SK-N-SH treated with all-trans-retinoic acid at 6 μM for 48 hours (cell line): ENCODE measurements around the gene SERGEF.

Source experiments
- ATAC-seq: fragments of 200-7000 bp; cut with Tn5 transposase; 3 replicates; pipeline ENCODE4 v1.9.1; 2020; ENCODE audit warnings: mild to moderate bottlenecking, moderate library complexity
- BACH2 ChIP-seq: fragments of 250-450 bp; sonication (Bioruptor Pico); IDR thresholded peaks from 2 replicates; pipeline ENCODE4 v1.9.0; 2021; ENCODE audit warnings: mild to moderate bottlenecking, borderline replicate concordance
- CREB5 ChIP-seq: fragments of 250-450 bp; sonication (Bioruptor Pico); IDR thresholded peaks from 2 replicates; pipeline ENCODE4 v1.5.1; 2020; ENCODE audit warnings: low read depth, mild to moderate bottlenecking, moderate library complexity
- CSDC2 ChIP-seq: fragments of 250-450 bp; sonication (Bioruptor Pico); IDR thresholded peaks from 2 replicates; pipeline ENCODE4 v1.5.0; 2020; ENCODE audit warnings: mild to moderate bottlenecking, moderate library complexity
- ESRRG ChIP-seq: fragments of 250-450 bp; sonication (Bioruptor Pico); IDR thresholded peaks from 2 replicates; pipeline ENCODE4 v1.6.1; 2021; ENCODE audit warnings: mild to moderate bottlenecking
- GLIS3 ChIP-seq: fragments of 250-450 bp; sonication (Bioruptor Pico); IDR thresholded peaks from 2 replicates; pipeline ENCODE4 v1.5.0; 2020; ENCODE audit warnings: mild to moderate bottlenecking, moderate library complexity
- ISL1 ChIP-seq: fragments of 250-450 bp; sonication (Bioruptor Pico); IDR thresholded peaks from 2 replicates; pipeline ENCODE4 v2.1.2; 2022; ENCODE audit warnings: mild to moderate bottlenecking, moderate library complexity
- OSR1 ChIP-seq: fragments of 250-450 bp; sonication (Bioruptor Pico); IDR thresholded peaks from 2 replicates; pipeline ENCODE4 v1.8.0; 2022; ENCODE audit warnings: moderate library complexity, mild to moderate bottlenecking, inconsistent platforms
- POU6F1 ChIP-seq: fragments of 250-450 bp; sonication (Bioruptor Pico); IDR thresholded peaks from 2 replicates; pipeline ENCODE4 v1.8.0; 2021; ENCODE audit warnings: low read depth, mild to moderate bottlenecking, moderate library complexity, borderline replicate concordance
- PPARA ChIP-seq: fragments of 250-450 bp; sonication (Bioruptor Pico); IDR thresholded peaks from 2 replicates; pipeline ENCODE4 v1.5.0; 2020; ENCODE audit warnings: mild to moderate bottlenecking, borderline replicate concordance
- RARB ChIP-seq: fragments of 250-450 bp; sonication (Bioruptor Pico); IDR thresholded peaks from 2 replicates; pipeline ENCODE4 v1.8.0; 2021; ENCODE audit warnings: mild to moderate bottlenecking, moderate library complexity
- SNAI2 ChIP-seq: fragments of 250-450 bp; sonication (Bioruptor Pico); IDR thresholded peaks from 2 replicates; pipeline ENCODE4 v1.5.0; 2020; ENCODE audit warnings: mild to moderate bottlenecking, moderate library complexity
- TCF4 ChIP-seq: fragments of 250-450 bp; sonication (Bioruptor Pico); IDR thresholded peaks from 2 replicates; pipeline ENCODE4 v1.8.0; 2021; ENCODE audit warnings: mild to moderate bottlenecking, moderate library complexity, borderline replicate concordance
- TOX ChIP-seq: fragments of 250-450 bp; sonication (Bioruptor Pico); IDR thresholded peaks from 2 replicates; pipeline ENCODE4 v1.8.0; 2021; ENCODE audit warnings: mild to moderate bottlenecking, moderate library complexity, borderline replicate concordance
- ZC3H10 ChIP-seq: fragments of 250-450 bp; sonication (Bioruptor Pico); IDR thresholded peaks from 2 replicates; pipeline ENCODE4 v1.5.1; 2021; ENCODE audit warnings: mild to moderate bottlenecking, moderate library complexity
- ZFP3 ChIP-seq: fragments of 250-450 bp; sonication (Bioruptor Pico); IDR thresholded peaks from 2 replicates; pipeline ENCODE4 v1.5.0; 2020; ENCODE audit warnings: mild to moderate bottlenecking, moderate library complexity
- ZFP30 ChIP-seq: fragments of 450-650 bp; formaldehyde crosslinking; IDR thresholded peaks from 2 replicates; pipeline ENCODE4 v1.5.0; 2022; ENCODE audit warnings: mild to moderate bottlenecking, moderate library complexity
- ZNF565 ChIP-seq: fragments of 450-650 bp; formaldehyde crosslinking; conservative IDR thresholded peaks from 2 replicates; pipeline ENCODE4 v1.5.0; 2020; ENCODE audit warnings: low read depth, mild to moderate bottlenecking, moderate library complexity
- ZNF70 ChIP-seq: fragments of 450-650 bp; formaldehyde crosslinking; IDR thresholded peaks from 2 replicates; pipeline ENCODE4 v1.5.0; 2020; ENCODE audit warnings: mild to moderate bottlenecking, moderate library complexity
- ZNF8 ChIP-seq: fragments of 450-650 bp; formaldehyde crosslinking; IDR thresholded peaks from 2 replicates; pipeline ENCODE4 v1.5.0; 2020; ENCODE audit warnings: mild to moderate bottlenecking, moderate library complexity
- TF ChIP-seq, protein P1 (sequence below): fragments of 250-450 bp; sonication (Bioruptor Pico); IDR thresholded peaks from 2 replicates; pipeline ENCODE4 v1.5.0; 2020; ENCODE audit warnings: mild to moderate bottlenecking, moderate library complexity
- TF ChIP-seq, protein P2 (sequence below): fragments of 250-450 bp; sonication (Bioruptor Pico); IDR thresholded peaks from 2 replicates; pipeline ENCODE4 v1.8.0; 2020; ENCODE audit warnings: mild to moderate bottlenecking, moderate library complexity, borderline replicate concordance
- TF ChIP-seq, protein P3 (sequence below): fragments of 250-450 bp; sonication (Bioruptor Pico); IDR thresholded peaks from 2 replicates; pipeline ENCODE4 v1.5.1; 2021; ENCODE audit warnings: mild to moderate bottlenecking, moderate library complexity

SERGEF gene

DNA sequence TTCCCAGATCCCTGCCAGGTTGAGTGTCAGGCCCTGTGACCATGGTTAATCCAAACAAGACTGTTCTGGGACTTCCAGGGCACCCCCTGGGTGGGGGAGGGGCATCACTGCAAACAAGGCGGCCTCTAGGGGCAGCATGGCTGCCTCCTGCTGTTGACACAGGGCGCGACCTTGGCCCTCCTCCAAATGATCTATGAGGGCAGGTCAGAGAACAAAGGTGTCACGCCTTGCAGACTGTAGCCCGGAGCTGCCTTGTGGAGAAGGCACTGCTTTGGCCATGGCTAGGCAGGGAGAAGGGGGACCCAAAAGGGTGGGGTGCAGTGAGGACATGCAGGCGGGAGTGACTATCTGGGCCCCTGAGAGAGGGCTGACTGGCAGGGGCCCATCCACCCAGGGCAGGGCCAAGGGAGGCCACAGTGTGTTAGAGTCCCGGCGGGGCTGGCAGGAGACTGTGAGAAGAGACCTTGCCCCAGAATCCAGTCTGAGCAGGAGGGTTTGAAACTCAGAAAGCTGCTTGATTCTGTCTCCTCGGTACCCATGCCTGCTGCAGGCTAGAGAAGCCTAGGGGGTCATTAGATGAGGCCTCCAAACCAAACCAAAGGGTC lies 242.7 kb downstream of the SERGEF start:
- no peak for ATAC-seq
- TF ChIP-seq ISL1 (CRISPR knock-in tag) (no peak), TCF4 (no peak), ZNF8 (CRISPR knock-in tag) (no peak), TOX (no peak), ZNF70 (CRISPR knock-in tag) (no peak), ESRRG (CRISPR knock-in tag) (no peak), ZFP30 (CRISPR knock-in tag) (no peak), CSDC2 (CRISPR knock-in tag) (no peak), RARB (CRISPR knock-in tag) (no peak), ZC3H10 (no peak), OSR1 (no peak), PPARA (CRISPR knock-in tag) (no peak), ZFP3 (CRISPR knock-in tag) (no peak), ZNF565 (CRISPR knock-in tag) (no peak)
- TF ChIP-seq, protein P1, sequence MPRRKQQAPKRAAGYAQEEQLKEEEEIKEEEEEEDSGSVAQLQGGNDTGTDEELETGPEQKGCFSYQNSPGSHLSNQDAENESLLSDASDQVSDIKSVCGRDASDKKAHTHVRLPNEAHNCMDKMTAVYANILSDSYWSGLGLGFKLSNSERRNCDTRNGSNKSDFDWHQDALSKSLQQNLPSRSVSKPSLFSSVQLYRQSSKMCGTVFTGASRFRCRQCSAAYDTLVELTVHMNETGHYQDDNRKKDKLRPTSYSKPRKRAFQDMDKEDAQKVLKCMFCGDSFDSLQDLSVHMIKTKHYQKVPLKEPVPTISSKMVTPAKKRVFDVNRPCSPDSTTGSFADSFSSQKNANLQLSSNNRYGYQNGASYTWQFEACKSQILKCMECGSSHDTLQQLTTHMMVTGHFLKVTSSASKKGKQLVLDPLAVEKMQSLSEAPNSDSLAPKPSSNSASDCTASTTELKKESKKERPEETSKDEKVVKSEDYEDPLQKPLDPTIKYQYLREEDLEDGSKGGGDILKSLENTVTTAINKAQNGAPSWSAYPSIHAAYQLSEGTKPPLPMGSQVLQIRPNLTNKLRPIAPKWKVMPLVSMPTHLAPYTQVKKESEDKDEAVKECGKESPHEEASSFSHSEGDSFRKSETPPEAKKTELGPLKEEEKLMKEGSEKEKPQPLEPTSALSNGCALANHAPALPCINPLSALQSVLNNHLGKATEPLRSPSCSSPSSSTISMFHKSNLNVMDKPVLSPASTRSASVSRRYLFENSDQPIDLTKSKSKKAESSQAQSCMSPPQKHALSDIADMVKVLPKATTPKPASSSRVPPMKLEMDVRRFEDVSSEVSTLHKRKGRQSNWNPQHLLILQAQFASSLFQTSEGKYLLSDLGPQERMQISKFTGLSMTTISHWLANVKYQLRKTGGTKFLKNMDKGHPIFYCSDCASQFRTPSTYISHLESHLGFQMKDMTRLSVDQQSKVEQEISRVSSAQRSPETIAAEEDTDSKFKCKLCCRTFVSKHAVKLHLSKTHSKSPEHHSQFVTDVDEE (CRISPR knock-in tag), result no peak

- no peak for ATAC-seq
- TF ChIP-seq, protein P2, sequence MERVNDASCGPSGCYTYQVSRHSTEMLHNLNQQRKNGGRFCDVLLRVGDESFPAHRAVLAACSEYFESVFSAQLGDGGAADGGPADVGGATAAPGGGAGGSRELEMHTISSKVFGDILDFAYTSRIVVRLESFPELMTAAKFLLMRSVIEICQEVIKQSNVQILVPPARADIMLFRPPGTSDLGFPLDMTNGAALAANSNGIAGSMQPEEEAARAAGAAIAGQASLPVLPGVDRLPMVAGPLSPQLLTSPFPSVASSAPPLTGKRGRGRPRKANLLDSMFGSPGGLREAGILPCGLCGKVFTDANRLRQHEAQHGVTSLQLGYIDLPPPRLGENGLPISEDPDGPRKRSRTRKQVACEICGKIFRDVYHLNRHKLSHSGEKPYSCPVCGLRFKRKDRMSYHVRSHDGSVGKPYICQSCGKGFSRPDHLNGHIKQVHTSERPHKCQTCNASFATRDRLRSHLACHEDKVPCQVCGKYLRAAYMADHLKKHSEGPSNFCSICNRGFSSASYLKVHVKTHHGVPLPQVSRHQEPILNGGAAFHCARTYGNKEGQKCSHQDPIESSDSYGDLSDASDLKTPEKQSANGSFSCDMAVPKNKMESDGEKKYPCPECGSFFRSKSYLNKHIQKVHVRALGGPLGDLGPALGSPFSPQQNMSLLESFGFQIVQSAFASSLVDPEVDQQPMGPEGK, result no peak
- TF ChIP-seq ZFP3 (CRISPR knock-in tag), result no peak
- TF ChIP-seq, protein P3, sequence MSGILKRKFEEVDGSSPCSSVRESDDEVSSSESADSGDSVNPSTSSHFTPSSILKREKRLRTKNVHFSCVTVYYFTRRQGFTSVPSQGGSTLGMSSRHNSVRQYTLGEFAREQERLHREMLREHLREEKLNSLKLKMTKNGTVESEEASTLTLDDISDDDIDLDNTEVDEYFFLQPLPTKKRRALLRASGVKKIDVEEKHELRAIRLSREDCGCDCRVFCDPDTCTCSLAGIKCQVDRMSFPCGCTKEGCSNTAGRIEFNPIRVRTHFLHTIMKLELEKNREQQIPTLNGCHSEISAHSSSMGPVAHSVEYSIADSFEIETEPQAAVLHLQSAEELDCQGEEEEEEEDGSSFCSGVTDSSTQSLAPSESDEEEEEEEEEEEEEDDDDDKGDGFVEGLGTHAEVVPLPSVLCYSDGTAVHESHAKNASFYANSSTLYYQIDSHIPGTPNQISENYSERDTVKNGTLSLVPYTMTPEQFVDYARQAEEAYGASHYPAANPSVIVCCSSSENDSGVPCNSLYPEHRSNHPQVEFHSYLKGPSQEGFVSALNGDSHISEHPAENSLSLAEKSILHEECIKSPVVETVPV, result no peak
These were observed 243.6 kb downstream of the SERGEF start for GRCh38 chr11:17769218-17769617.

GRCh38 chr11:17768547-17768946 lies 244.3 kb downstream of the SERGEF start:
- ATAC-seq, result no peak
- TF ChIP-seq CSDC2 (CRISPR knock-in tag) (no peak), TOX (no peak), SNAI2 (no peak), ZNF8 (CRISPR knock-in tag) (no peak), ZFP3 (CRISPR knock-in tag) (no peak), ZNF70 (CRISPR knock-in tag) (no peak), ZC3H10 (no peak), BACH2 (CRISPR knock-in tag) (no peak), GLIS3 (no peak), ESRRG (CRISPR knock-in tag) (no peak), ISL1 (CRISPR knock-in tag) (no peak), POU6F1 (CRISPR knock-in tag) (no peak), CREB5 (no peak)
- TF ChIP-seq, protein P2, result no peak
- TF ChIP-seq, protein P3, result no peak
